HG02571 (cell line): ENCODE data around the gene RNGTT.
"Not testable (repeated sequence)": the region's sequence is repeated elsewhere in the genome, so short reads cannot be mapped to it uniquely, and the experiment has no call there.

Experiments used
- ATAC-seq: cut with Tn5 transposase; IDR thresholded peaks from one replicate; pipeline ENCODE4 v1.9.1; 2021; ENCODE audit warnings: mild to moderate bottlenecking, moderate library complexity; ENCODE audit not compliant: unreplicated experiment

The RNGTT gene

DNA sequence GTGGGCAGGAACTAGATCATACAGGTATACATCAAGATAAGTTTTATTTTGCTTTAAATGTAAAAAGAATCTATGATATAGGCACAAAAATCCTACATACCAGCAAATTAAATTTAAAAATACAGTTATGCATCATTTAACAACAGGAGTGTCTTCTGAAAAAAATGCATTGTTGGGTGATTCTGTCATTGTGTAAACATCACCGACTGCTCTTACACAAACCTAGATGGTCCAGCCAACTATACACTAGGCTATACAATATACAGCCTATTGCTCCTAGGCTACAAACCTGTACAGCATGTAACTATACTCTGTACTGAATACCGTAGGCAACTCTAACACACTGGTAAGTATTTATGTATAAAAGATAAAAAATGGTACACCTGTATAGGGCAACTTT lies 139.4 kb downstream of the RNGTT start:
- no peak for ATAC-seq

DNA sequence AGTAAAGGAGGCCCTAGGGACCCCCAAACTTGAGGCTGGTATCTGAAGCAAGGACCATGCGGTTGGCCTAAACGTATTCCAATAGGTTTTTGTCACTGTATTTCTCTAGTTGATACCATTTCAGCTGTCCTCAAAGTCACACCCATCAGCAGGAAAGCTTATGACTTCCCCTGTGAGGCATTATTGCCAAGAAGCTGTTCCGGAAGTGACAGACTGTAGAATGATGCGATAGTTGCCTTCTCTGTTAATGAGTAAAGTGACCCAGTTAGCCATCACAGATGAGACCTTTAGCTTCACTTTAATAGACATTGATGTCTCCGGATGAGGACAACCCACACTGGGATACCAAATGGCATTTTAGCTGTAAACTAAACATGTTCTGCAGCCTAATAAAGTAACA lies 147.9 kb downstream of the RNGTT start:
- no peak for ATAC-seq

DNA sequence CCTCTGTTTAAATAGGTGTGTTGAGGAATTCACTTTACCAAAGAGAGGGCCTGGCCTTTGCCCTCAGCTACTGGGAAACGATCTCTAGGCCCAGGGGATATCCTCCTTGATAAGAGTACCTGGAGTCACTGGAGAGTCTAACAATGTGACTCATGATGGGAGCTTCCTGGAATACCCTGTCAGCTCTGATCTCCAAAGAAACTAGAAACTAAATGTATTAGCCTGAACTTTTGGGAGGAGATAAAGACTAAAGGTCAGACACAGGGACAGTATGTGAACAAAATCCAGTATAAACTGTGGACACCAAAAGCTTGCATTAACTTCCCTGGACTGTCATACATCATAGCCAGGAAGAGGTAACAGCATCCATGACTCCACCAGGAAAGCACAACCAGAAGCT lies 148.5 kb downstream of the RNGTT start:
- ATAC-seq = no peak

- no peak for ATAC-seq
Observed at GRCh38 chr6:88813045-88813444, 150.4 kb downstream of the RNGTT start.

DNA sequence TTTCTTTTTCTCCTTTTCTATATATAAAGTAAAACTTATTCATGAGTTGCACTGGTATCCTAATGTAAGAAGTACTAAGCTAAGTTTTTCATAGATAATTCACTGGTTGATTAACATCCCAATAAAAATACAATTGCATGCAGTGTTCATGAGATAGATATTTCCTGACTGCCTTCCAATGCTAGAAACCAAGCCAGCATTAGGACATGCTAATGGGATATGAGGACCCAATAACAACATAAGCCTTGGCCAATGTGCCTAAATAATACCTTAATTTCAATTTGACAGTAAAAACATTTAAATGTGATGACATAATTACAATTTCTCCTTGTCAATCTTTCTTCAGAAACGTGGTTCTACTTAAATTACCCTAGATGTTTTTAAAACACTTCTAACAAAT lies 152.7 kb downstream of the RNGTT start:
- ATAC-seq = no peak

- ATAC-seq = no peak
Observed at GRCh38 chr6:88810089-88810488, 153.3 kb downstream of the RNGTT start.

DNA sequence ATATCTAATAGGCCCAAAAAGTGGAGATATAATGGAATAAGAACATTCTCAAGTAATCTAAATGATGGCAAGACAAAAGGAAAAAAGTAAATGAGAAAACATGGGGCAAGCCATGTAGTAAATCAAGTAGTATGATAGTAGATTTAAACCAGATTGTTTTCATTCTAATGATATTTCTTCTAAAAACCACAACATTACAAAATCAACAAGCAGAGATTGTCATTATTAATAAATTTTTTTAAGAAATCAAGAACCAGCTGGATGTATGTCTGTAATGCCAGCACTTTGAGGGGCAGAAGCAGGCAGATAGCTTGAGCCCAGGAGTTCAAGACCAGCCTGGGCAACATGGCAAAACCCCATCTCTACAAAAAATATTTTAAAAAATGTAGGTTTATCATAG lies 155.0 kb downstream of the RNGTT start:
- no peak for ATAC-seq

DNA sequence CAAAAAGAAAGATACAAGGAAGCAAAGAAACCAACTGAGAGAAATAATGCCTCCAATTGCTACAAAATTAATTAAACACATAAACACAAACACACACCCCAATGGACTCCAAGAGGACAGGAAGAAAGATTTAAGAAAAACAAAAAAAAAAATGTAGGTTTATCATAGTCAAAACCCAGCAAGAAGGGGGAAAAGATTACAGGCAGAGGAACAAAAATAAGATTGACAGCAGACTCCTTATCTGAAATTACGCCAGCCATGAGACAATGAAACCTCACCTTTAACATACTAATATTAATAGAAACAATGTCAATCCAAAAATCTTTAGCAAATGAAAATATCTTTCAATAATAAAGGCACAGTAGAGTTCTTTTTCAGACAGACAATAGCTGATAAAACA lies 155.8 kb downstream of the RNGTT start:
- no peak for ATAC-seq

DNA sequence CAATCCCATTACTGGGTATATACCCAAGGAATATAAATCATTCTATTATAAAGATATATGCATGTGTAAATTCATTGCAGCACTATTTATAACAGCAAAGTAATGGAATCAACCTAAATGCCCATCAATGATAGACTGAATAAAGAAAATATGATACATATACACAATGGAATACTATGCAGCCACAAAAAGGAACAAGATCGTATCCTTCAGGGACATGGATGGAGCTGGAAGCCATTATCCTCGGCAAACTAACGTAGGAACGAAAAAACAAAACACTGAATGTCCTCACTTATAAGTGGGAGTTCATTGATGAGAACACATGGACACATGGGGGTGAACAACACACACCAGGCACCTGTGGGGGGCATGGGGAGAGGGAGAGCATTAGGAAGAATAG lies 156.7 kb downstream of the RNGTT start:
- ATAC-seq = no peak

GRCh38 chr6:88804701-88805100 lies 158.7 kb downstream of the RNGTT start:
- ATAC-seq = no peak

GRCh38 chr6:88785478-88785877 lies 177.9 kb downstream of the RNGTT start:
- no peak for ATAC-seq

DNA sequence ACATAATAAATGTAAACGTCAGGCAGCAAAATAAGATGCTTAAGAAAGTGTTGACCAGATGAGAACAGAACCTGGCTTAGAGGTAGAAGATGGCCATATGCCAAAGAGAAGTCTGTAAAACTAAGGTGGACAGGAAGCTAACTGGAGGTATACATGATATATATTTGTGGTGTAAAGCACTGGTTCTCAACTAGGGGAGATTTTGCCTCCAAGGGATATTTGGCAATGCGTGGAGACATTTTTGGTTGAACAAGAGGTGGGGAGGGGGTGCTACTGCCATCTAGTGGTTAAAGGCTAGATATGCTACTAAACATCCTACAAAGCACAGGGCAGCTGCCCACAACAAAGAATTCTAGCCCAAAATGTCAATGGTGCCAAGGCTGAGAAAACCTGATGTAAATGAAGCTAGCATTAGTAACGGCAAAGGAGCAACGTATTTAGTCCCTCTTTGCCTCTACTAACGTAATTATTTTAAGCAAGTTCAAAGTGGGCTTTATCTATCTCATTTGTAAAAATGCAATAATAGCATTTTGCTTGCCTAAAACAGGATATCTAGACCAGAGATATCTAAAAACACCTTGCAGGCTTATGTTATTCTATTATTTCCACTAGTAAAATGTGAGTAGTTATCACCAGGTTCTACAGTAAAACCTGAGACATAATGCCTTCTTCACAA lies 182.6 kb downstream of the RNGTT start:
- ATAC-seq = no peak

GRCh38 chr6:88775866-88776571 lies 187.4 kb downstream of the RNGTT start:
- ATAC-seq = no peak

GRCh38 chr6:88768114-88768513 lies 195.3 kb downstream of the RNGTT start:
- ATAC-seq = not testable (repeated sequence)

DNA sequence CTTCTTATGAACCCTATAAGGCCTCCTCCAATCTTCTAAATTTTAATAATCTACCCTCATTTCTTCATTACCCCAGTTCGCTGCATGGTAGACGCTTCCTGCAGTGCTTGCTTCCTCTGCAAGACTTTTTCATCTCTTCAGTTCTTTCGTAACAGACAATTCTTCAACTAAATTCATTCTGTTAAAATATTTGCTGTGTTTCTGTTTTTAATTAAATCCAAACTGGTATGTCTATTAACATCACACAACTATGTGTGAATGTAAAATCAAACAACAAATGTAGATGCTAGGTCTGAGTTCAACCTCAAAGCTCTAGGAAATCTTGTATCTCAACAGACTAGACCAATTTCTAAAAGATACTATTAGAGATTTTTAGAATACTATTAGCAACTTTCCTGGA lies 199.3 kb downstream of the RNGTT start:
- ATAC-seq = no peak

DNA sequence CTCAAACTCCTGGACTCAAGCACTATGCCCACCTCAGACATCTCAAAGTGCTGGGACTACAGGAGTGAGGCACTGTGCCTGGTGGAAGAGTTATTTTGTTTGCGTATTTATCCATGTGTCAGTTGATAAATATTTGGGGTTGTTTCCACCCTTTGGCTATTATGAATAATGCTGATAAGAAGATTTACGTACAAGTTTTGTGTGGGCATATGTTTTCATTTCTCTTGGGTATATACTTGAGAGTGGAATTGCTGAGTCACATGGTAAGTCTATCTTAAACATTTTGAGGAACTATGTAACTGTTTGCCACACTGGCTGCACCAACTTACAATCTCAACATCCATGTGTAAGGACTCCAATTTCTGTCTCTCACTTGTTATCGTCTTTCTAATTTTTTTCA lies 200.3 kb downstream of the RNGTT start:
- no peak for ATAC-seq

GRCh38 chr6:88761237-88762031 lies 202.0 kb downstream of the RNGTT start:
- peak; percentile 77 for ATAC-seq

DNA sequence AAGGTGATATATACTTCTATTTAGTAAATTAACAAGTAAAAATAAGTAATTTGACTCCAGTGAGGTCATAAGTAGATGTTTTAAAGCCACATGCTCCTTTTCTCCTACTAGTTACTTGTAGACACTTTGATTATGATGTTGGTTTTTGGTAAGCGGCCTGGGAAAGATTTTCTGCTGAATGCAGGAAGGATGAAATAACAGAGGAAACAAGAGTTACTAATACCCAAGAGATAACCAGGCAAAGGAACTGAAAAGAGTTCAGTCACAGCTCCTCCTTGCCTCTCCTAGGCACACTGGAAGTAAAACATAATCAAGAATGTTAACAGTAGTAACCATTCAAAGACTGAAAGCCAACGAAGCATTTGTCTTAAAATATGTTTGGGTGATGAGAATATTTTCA lies 203.3 kb downstream of the RNGTT start:
- ATAC-seq = no peak

DNA sequence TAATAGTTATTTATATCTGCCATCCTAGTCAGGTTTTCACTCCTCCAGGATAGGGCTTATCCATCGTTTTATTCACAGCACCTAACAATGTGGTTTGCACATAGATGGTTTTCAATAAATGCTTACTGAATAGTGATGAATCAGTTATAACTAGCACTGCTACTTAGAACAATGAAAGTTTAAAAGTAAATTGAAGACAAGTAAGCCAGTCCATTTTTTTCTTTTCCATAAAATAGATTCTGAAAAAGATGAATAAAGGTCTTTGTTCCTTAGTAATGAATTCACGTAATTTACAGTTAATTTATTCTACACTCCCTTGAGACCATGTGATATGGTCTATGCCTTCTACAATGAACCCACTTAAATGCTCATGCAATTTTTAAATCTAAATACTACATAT lies 212.5 kb downstream of the RNGTT start:
- no peak for ATAC-seq

DNA sequence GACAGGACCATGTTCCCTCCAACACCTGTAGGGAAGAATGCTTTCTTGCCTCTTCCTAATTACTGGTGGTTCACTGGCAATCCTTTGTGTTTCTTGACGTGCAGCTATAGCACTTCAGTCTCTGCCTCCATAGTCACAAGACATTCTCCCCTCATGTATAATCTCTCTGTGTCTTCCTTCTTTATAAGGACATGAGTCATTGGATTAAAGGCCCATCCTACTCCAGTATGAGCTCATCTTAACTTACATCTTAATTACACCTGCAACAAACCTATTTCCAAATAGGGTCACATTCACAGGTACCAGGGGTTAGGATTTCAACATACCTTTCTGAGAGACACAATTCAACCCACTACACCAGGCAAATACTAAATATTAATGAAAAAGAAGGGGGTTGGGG lies 213.6 kb downstream of the RNGTT start:
- no peak for ATAC-seq

GRCh38 chr6:88748141-88748540 lies 215.3 kb downstream of the RNGTT start:
- no peak for ATAC-seq

- no peak for ATAC-seq
Observed at GRCh38 chr6:88741939-88742338, 221.5 kb downstream of the RNGTT start.
